GM12892 (cell line): Measurements from ENCODE around the gene FGGY.

ENCODE experiments used
- POLR2A ChIP-seq: IDR thresholded peaks from 2 replicates; pipeline ENCODE4 v1.6.1; 2011; ENCODE audit warnings: low read depth, low read length, control low read depth
- POLR2AphosphoS5 ChIP-seq: IDR thresholded peaks from 2 replicates; pipeline ENCODE4 v1.6.1; 2011; ENCODE audit warnings: low read depth, low read length, control low read depth
- TAF1 ChIP-seq: IDR thresholded peaks from 2 replicates; pipeline ENCODE4 v1.6.1; 2011; ENCODE audit warnings: low read depth, mild to moderate bottlenecking, control low read depth, low read length, borderline replicate concordance

- no peak for TF ChIP-seq POLR2AphosphoS5
- TF ChIP-seq POLR2A, result no peak
- no peak for TF ChIP-seq TAF1
Observed at GRCh38 chr1:59413327-59413720, 116.4 kb downstream of the FGGY start.
